Activated B cell treated with CpG ODN at 0.5 μM for 24 hours (primary cell): Measurements from ENCODE around the gene FRS3. TPM values are rescaled to one million over a fixed set of nuclear protein-coding genes. Genes with fewer than 3 reads are reported as not detected.

Experiments
- ATAC-seq: fragments of 200-7000 bp; cut with Tn5 transposase; one replicate; pipeline ENCODE4 v1.10.0; 2021; ENCODE audit warnings: low read depth, mild to moderate bottlenecking, moderate library complexity
- CTCF ChIA-PET: fragments of 350-600 bp; sonication (Branson Sonifier 250); formaldehyde crosslinking; loops from one replicate; lab custom pipeline; 2021; ENCODE audit warnings: antibody characterized with exemption; lab: Charles Lee
- POLR2A ChIA-PET: fragments of 350-600 bp; sonication (Branson Sonifier 250); formaldehyde crosslinking; loops from one replicate; lab custom pipeline; 2021; ENCODE audit warnings: antibody characterized with exemption; lab: Charles Lee
- DNase-seq: peaks from one replicate; pipeline ENCODE4 v3.0.0; 2022
- H3K27ac Mint-ChIP-seq: one replicate; pipeline ENCODE4 v1.8.0; 2020; ENCODE audit warnings: mixed read lengths
- H3K27me3 Mint-ChIP-seq: one replicate; pipeline ENCODE4 v1.8.0; 2021; ENCODE audit warnings: mixed read lengths
- H3K36me3 Mint-ChIP-seq: one replicate; pipeline ENCODE4 v1.8.0; 2021; ENCODE audit warnings: low read depth, mixed read lengths
- H3K4me1 Mint-ChIP-seq: one replicate; pipeline ENCODE4 v1.8.0; 2021; ENCODE audit warnings: mixed read lengths
- H3K4me3 Mint-ChIP-seq: one replicate; pipeline ENCODE4 v1.8.0; 2020; ENCODE audit warnings: mild to moderate bottlenecking, mixed read lengths
- H3K9me3 Mint-ChIP-seq: one replicate; pipeline ENCODE4 v1.8.0; 2020; ENCODE audit warnings: mixed read lengths
- intact Hi-C: fragments of 100-400 bp; cut with micrococcal nuclease; formaldehyde crosslinking; loops from one replicate; pipeline ENCODE4 v1.15.1; 2024
- total RNA-seq: library from RNA; stranded (reverse); gene quantifications from 2 replicates; pipeline ENCODE4 v1.2.3, GENCODE V29; 2022
- TF ChIP-seq, protein P1 (sequence below): fragments of 200-600 bp; IDR thresholded peaks from one replicate; pipeline ENCODE4 v1.8.0; 2022; ENCODE audit warnings: antibody characterized with exemption, mild to moderate bottlenecking

FRS3 gene
- total RNA-seq, 1 donor from 2014 or later: 6.7 TPM

DNA sequence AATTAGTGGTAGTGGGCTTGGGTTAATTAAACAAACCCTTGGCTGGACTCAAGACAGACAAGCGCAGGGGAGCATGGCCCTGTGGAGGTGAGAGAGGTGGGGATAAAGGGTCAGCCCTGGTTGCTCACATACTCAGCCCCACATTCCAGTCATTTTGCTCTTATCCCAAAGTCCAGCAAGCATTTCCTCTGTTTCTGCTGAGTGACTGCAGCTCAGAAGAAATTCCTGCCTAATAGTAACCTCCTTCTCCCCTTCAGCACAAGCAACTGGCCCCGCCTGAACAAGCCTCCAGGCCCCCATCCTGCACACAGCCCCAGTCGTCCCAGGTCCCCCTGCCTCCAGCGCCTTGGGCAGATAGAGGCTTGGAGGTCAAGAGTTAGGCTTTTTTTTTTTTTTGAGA is 40.7 kb downstream of the FRS3 start:
- DNase-seq: no peak
- Mint-ChIP-seq H3K36me3 (no peaks in the 10 kb centered on the region), H3K4me3 (no peak overlapping the region), H3K4me1 (peaks cover 4% of the 10 kb centered on the region), H3K9me3 (no peaks in the 10 kb centered on the region), H3K27ac (no peak overlapping the region), H3K27me3 (no peaks in the 10 kb centered on the region)
- intact Hi-C loops: no loop called here
- ATAC-seq: no peak
- CTCF ChIA-PET: interaction anchor here (0.6 kb wide), 1 partner anchor 26 kb away, joined by 4 read pairs; no protein-coding TSS in a partner anchor
- POLR2A ChIA-PET: interaction anchor here (0.7 kb wide), 1 partner anchor 33 kb away, joined by 3 read pairs; no protein-coding TSS in a partner anchor
- TF ChIP-seq, protein P1, sequence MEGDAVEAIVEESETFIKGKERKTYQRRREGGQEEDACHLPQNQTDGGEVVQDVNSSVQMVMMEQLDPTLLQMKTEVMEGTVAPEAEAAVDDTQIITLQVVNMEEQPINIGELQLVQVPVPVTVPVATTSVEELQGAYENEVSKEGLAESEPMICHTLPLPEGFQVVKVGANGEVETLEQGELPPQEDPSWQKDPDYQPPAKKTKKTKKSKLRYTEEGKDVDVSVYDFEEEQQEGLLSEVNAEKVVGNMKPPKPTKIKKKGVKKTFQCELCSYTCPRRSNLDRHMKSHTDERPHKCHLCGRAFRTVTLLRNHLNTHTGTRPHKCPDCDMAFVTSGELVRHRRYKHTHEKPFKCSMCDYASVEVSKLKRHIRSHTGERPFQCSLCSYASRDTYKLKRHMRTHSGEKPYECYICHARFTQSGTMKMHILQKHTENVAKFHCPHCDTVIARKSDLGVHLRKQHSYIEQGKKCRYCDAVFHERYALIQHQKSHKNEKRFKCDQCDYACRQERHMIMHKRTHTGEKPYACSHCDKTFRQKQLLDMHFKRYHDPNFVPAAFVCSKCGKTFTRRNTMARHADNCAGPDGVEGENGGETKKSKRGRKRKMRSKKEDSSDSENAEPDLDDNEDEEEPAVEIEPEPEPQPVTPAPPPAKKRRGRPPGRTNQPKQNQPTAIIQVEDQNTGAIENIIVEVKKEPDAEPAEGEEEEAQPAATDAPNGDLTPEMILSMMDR: no peak

DNA sequence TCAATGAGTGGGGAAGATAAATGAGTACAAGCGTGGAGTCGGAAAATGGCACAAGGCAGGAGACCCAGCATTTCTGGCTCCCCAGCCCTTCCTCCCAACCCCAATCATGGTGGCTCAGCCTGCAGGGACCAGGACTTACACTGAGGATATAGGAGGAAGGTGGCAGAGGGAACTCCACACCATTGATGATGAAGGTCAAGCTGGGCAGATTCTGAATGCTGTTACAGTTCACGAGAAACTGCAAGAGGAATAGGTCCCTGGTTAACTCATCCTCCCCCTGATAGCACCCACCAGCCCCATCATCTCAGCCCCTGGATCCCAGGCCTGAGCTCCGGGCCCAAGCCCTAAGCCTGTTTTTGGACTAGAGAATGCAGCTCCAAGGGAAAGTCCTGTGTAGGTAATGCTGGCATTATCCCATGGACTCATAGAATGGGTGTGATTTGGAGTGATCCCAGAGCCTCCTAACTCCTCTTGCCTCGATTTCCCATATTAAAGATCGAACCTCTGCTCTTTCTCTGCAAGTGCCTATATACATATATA is 42.0 kb downstream of the FRS3 start:
- TF ChIP-seq, protein P1: no peak
- Mint-ChIP-seq H3K9me3 (no peaks in the 10 kb centered on the region), H3K36me3 (peaks cover 1% of the 10 kb centered on the region), H3K4me3 (no peak overlapping the region), H3K27ac (no peak overlapping the region), H3K4me1 (peaks cover 14% of the 10 kb centered on the region), H3K27me3 (no peaks in the 10 kb centered on the region)
- POLR2A ChIA-PET: interaction anchor here (0.6 to 11.9 kb wide), 2 partner anchors 26 to 35 kb away, joined by 3 to 1669 read pairs; no protein-coding TSS in a partner anchor
- ATAC-seq: no peak
- DNase-seq: no peak
- CTCF ChIA-PET: interaction anchor here (0.8 to 1.0 kb wide), 2 partner anchors 42 to 54 kb away, joined by 3 read pairs; partner anchors contain the start of genes FRS3 and PRICKLE4
- intact Hi-C loops: no loop called here

DNA sequence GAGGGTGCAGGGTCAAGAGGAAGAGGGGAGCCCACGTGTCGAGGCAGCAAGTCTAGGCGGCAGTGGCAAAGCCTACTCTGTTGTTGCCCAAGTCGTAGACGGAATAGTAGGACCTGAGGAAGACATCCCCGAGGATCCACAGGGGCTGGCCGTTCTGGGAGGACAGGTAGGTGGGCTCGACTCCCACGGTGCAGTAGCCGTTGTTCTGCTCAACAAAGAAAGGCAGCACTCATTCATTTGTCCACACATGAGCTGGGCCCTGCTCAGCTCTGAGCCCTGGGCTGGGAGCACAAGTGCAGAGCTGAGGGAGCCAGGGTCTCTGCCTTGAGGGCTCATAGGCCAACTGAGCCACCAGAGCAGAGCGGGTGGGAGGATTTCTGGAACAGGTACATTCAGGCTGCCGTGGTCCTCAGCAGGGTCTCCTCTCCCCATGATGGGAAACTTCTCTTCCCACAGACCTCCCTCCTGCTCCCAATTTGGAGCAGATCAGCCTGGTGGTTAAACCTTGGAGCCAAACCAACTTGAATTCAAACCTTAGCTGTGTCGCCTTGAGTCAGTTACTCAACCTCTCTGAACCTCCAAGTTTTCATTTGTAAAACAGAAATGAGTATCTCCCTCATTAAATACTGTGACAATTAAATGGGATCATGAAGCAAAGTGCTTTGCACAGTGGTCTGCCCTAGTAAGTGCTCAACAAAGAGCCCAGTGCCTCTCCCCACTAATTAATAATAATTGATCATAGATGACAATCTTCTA is 42.7 kb downstream of the FRS3 start:
- Mint-ChIP-seq H3K4me3 (no peak overlapping the region), H3K9me3 (no peaks in the 10 kb centered on the region), H3K27me3 (no peaks in the 10 kb centered on the region), H3K36me3 (peaks cover 4% of the 10 kb centered on the region), H3K4me1 (peaks cover 17% of the 10 kb centered on the region), H3K27ac (no peak overlapping the region)
- CTCF ChIA-PET: interaction anchor here (1.0 kb wide), 1 partner anchor 43 kb away, joined by 3 read pairs; the partner anchor contains the start of genes FRS3 and PRICKLE4
- no peak for DNase-seq
- POLR2A ChIA-PET: interaction anchor here (11.9 kb wide), 1 partner anchor 25 kb away, joined by 1669 read pairs; no protein-coding TSS in a partner anchor
- TF ChIP-seq, protein P1: no peak
- no peak for ATAC-seq
- intact Hi-C loops: no loop called here

DNA sequence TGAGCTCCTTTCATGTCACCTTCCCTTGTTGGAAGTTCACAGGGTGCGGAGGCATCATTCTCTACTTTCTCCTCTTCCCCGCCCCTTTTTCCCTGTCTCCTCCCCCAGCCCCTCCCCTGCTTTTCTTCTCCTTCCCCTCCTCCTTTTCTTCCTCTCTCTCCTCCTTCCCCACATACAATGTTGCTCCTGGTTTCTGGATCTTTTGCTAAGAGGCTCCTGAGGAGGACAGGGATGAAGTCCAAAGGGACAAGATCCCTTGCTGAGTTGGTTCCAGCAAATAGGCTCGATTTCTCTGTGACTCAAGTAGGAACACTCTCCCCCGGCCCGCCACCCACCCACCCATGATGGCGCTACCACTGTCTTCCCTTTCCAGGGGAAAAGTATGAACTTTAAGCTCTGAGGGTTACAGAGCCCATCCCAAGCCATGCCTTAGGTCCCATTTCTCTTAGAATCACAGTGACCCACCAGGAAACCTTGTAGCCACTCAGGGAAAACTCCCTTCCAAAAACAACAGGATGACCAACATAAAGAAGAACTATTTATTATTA is 43.4 kb downstream of the FRS3 start:
- H3K27me3 Mint-ChIP-seq: no peaks in the 10 kb centered on the region
- intact Hi-C loops: no loop called here
- DNase-seq: no peak
- ChIA-PET CTCF (interaction anchor here (1.0 to 4.7 kb wide), 2 partner anchors 30 to 156 kb away, joined by 3 to 196 read pairs; no protein-coding TSS in a partner anchor), POLR2A (interaction anchor here (4.3 to 11.9 kb wide), 2 partner anchors 24 to 50 kb away, joined by 126 to 1669 read pairs; no protein-coding TSS in a partner anchor)
- no peak for ATAC-seq
- no peaks in the 10 kb centered on the region for H3K9me3 Mint-ChIP-seq
- no peak overlapping the region for H3K4me3 Mint-ChIP-seq
- H3K4me1 Mint-ChIP-seq: peaks cover 23% of the 10 kb centered on the region
- TF ChIP-seq, protein P1: no peak
- H3K36me3 Mint-ChIP-seq: peaks cover 8% of the 10 kb centered on the region
- no peak overlapping the region for H3K27ac Mint-ChIP-seq
